ENCODE results near the gene CDKAL1. TPM values are rescaled to one million over a fixed set of nuclear protein-coding genes. Genes with fewer than 3 reads are reported as not detected.
A peak's percentile ranks its signal among the peaks of the same experiment; 100 is the strongest.

Gene CDKAL1
- total and polyA plus RNA-seq, 10 of the 15 experiments (the other 5 are each of a cell fraction or from before 2014, with no cell fraction given): 10.7 to 26.9 (median 17.3) TPM

GRCh38 chr6:20538131-20538662 lies 3.9 kb downstream of the CDKAL1 start:
- H3K4me1 ChIP-seq (ENCODE audit: control insufficient read depth, insufficient read depth, low read length): peaks cover 18% of the 10 kb centered on the region; the same call in 1 of the 2 replicates
- H3K9ac ChIP-seq (ENCODE audit: control insufficient read depth, insufficient read depth, low read length): no peak overlapping the region
- CTCF ChIA-PET: interaction anchor here (0.5 to 1.6 kb wide), 3 partner anchors 10 to 753 kb away, joined by 3 to 6 read pairs (median 4); no protein-coding TSS in a partner anchor
- no peak for ATAC-seq
- H3K27ac ChIP-seq (ENCODE audit: control insufficient read depth, insufficient read depth): no peak overlapping the region
- 100% methylated on average over 1 of the region's 1 CpG for WGBS (ENCODE audit: insufficient coverage, insufficient replicate concordance, low lambda C conversion rate, missing lambda C conversion rate)
- peaks cover 2 to 6% of the 10 kb centered on the region in 2 experiments; a peak in 2 of 4 replicates for H3K36me3 ChIP-seq (ENCODE audit: control insufficient read depth in 2 of 2, insufficient read depth in 2 of 2, low read length in 1 of 2)
- no peak for DNase-seq (ENCODE audit: low read depth, low spot score)
- in situ Hi-C loops (cut with MboI): no loop called here
- SMC1A ChIA-PET (ENCODE audit: uncharacterized antibody, unreplicated experiment): interaction anchor here (0.5 to 2.1 kb wide), 9 partner anchors 9 to 1050 kb away, joined by 3 to 5 read pairs (median 3); no protein-coding TSS in a partner anchor
- no peaks in the 10 kb centered on the region for H4K20me1 ChIP-seq (ENCODE audit: control insufficient read depth, insufficient read depth)
- POLR2A ChIA-PET: interaction anchor here (0.7 kb wide), 2 partner anchors 150 to 397 kb away, joined by 3 to 4 read pairs; no protein-coding TSS in a partner anchor
- H2AFZ ChIP-seq (ENCODE audit: control insufficient read depth, low read depth, low read length): no peak overlapping the region
- H3K4me3 ChIP-seq: 0 out of 2 replicates have a peak overlapping the region, but pooled peaks have one; percentile 19
- H3K27me3 ChIP-seq (replicated peaks in 1 of 2; ENCODE audit: control insufficient read depth in 2 of 2, insufficient read depth in 2 of 2, low read length in 1 of 2): no peaks in the 10 kb centered on the region
- peaks cover 31% of the 10 kb centered on the region for H3K79me2 ChIP-seq (ENCODE audit: control insufficient read depth, insufficient read depth, low read length)
- FAIRE-seq: no peak
- RAD21 ChIA-PET (ENCODE audit: unreplicated experiment): interaction anchor here (0.6 to 2.5 kb wide), 3 partner anchors 11 to 898 kb away, joined by 3 to 10 read pairs (median 3); no protein-coding TSS in a partner anchor
- intact Hi-C loops (cut with micrococcal nuclease; ENCODE audit: unreplicated experiment): loop anchor here (5.0 kb wide), 1 partner anchor 326 kb away; the partner anchor contains the start of gene MBOAT1
- no peak overlapping the region for H3K4me2 ChIP-seq (ENCODE audit: control insufficient read depth, insufficient read depth)
- BruUV-seq (replicated peaks): no TSS peak
- TF ChIP-seq NR2C1 (IDR thresholded peaks at IDR 0.05) (no peak), TCF7 (IDR thresholded peaks at IDR 0.05; ENCODE audit: borderline replicate concordance) (no peak), ATF3 (IDR thresholded peaks at IDR 0.05; ENCODE audit: borderline replicate concordance, extremely low read depth, low read depth, low read length) (no peak), IRF5 (IDR thresholded peaks at IDR 0.05; ENCODE audit: borderline replicate concordance) (no peak), RFX5 (IDR thresholded peaks at IDR 0.05; ENCODE audit: low read depth, low read length) (no peak), BMI1 (IDR thresholded peaks at IDR 0.05; ENCODE audit: borderline replicate concordance) (no peak), ZZZ3 (IDR thresholded peaks at IDR 0.05; ENCODE audit: control insufficient read depth, insufficient read length, low read depth) (no peak), BACH1 (IDR thresholded peaks at IDR 0.05; ENCODE audit: borderline replicate concordance) (no peak), ZNF622 (IDR thresholded peaks at IDR 0.05) (no peak), RCOR1 (conservative IDR thresholded peaks at IDR 0.05; ENCODE audit: low read depth, low read length) (no peak), MTA2 (IDR thresholded peaks at IDR 0.05; ENCODE audit: low read depth) (no peak), EED (IDR thresholded peaks at IDR 0.05; ENCODE audit: low read depth) (no peak), JUNB (IDR thresholded peaks at IDR 0.05) (no peak)
- H3K9me3 ChIP-seq (replicated peaks; ENCODE audit: control insufficient read depth, insufficient read depth, low read length): peaks cover 3% of the 10 kb centered on the region; the same call in 2 of the 3 replicates
